H1 (cell line): ENCODE results near the gene METTL18. TPM values are rescaled to one million over a fixed set of nuclear protein-coding genes. Genes with fewer than 3 reads are reported as not detected.

Experiments
- ASH2L ChIP-seq: fragments of 200-600, 300-600 bp; sonication (generic); IDR thresholded peaks from one replicate; pipeline ENCODE4 v1.7.1; 2017; ENCODE audit warnings: low read length
- CHD2 ChIP-seq: IDR thresholded peaks from 2 replicates; pipeline ENCODE4 v1.6.1; 2012; ENCODE audit warnings: low read length, improper control_type of control experiment
- EGR1 ChIP-seq: IDR thresholded peaks from 2 replicates; pipeline ENCODE4 v1.6.1; 2011; ENCODE audit warnings: low read depth, low read length, borderline replicate concordance
- GABPA ChIP-seq: IDR thresholded peaks from 2 replicates; pipeline ENCODE4 v1.6.1; 2011; ENCODE audit warnings: mild to moderate bottlenecking, low read length, moderate library complexity, borderline replicate concordance; ENCODE audit not compliant: insufficient read depth
- HDAC2 ChIP-seq, 2 experiments: fragments of 300-600 bp in 1 of 2; sonication (generic) in 1 of 2; IDR thresholded peaks; 2 replicates each; pipeline ENCODE4 v1.6.1; 2011 to 2012; ENCODE audit warnings: low read depth in 2 of 2, low read length in 2 of 2, mild to moderate bottlenecking in 2 of 2, moderate library complexity in 2 of 2, borderline replicate concordance in 1 of 2, inconsistent platforms in 1 of 2
- KDM1A ChIP-seq: fragments of 200-600, 300-600 bp; sonication (generic); IDR thresholded peaks from 2 replicates; pipeline ENCODE4 v1.7.1; 2016; ENCODE audit warnings: mild to moderate bottlenecking, low read length, borderline replicate concordance
- KDM4A ChIP-seq: IDR thresholded peaks from one replicate; pipeline ENCODE4 v1.7.1; 2012; ENCODE audit warnings: low read depth, mild to moderate bottlenecking, moderate library complexity, low read length, inconsistent platforms; ENCODE audit not compliant: severe bottlenecking
- NRF1 ChIP-seq: IDR thresholded peaks from 2 replicates; pipeline ENCODE4 v1.6.1; 2011; ENCODE audit warnings: mild to moderate bottlenecking, low read depth, low read length, improper control_type of control experiment
- POLR2AphosphoS5 ChIP-seq: IDR thresholded peaks from 2 replicates; pipeline ENCODE4 v1.6.1; 2011; ENCODE audit warnings: low read depth, low read length
- RFX5 ChIP-seq: IDR thresholded peaks from 2 replicates; pipeline ENCODE4 v1.6.1; 2011; ENCODE audit warnings: low read depth, low read length, improper control_type of control experiment, borderline replicate concordance
- RXRA ChIP-seq: IDR thresholded peaks from 2 replicates; pipeline ENCODE4 v1.6.1; 2011; ENCODE audit warnings: low read depth, mild to moderate bottlenecking, low read length, moderate library complexity; ENCODE audit not compliant: insufficient read depth
- SAP30 ChIP-seq: fragments of 300-600 bp; sonication (generic); IDR thresholded peaks from 2 replicates; pipeline ENCODE4 v1.7.1; 2012; ENCODE audit warnings: low read length, moderate library complexity, mild to moderate bottlenecking, inconsistent platforms; ENCODE audit not compliant: insufficient read depth, insufficient replicate concordance
- SIN3A ChIP-seq, 2 experiments: IDR thresholded peaks in 1 of 2; conservative IDR thresholded peaks in 1 of 2; 2 replicates each; pipeline ENCODE4 v1.6.1; 2011 to 2012; ENCODE audit warnings: low read length in 2 of 2, improper control_type of control experiment in 1 of 2, low read depth in 1 of 2, mild to moderate bottlenecking in 1 of 2
- SP2 ChIP-seq: IDR thresholded peaks from 2 replicates; pipeline ENCODE4 v1.6.1; 2012; ENCODE audit warnings: mild to moderate bottlenecking, low read length, inconsistent platforms
- TBP ChIP-seq: IDR thresholded peaks from 2 replicates; pipeline ENCODE4 v1.6.1; 2011; ENCODE audit warnings: low read depth, low read length, improper control_type of control experiment
- TEAD4 ChIP-seq: IDR thresholded peaks from 2 replicates; pipeline ENCODE4 v1.6.1; 2012; ENCODE audit warnings: low read depth, low read length, inconsistent platforms, mixed read lengths
- YY1 ChIP-seq: IDR thresholded peaks from 2 replicates; pipeline ENCODE4 v1.6.1; 2011; ENCODE audit warnings: low read depth, mild to moderate bottlenecking, low read length
- polyA plus RNA-seq, 7 experiments: library from polyadenylated mRNA; depleted of rRNA in 3 of 7; stranded (reverse) in 5 of 7; unstranded in 2 of 7; fragments of >200 nt in 5 of 7; fragments of 200-250 nt in 2 of 7; gene quantifications; 1 replicate in 5 of 7; 2 replicates in 1 of 7; 4 replicates in 1 of 7; pipeline versions ENCODE4 v1.2.1 to v1.2.3, GENCODE V29; 2011 to 2013; ENCODE audit warnings: missing spikeins in 2 of 7, mixed read lengths in 2 of 7
- total RNA-seq: library from RNA; stranded (reverse); fragmentation: NEBNext Ultra II Directional; extraction: Animal tissue kit (Norgen Biotek cat#: 25700); gene quantifications from 2 replicates; pipeline ENCODE4 v1.2.1, GENCODE V29; 2021
- TF ChIP-seq, protein P1 (sequence below): IDR thresholded peaks from 2 replicates; pipeline ENCODE4 v1.6.1; 2011; ENCODE audit warnings: low read length, improper control_type of control experiment
- TF ChIP-seq, protein P2 (sequence below), 3 experiments: IDR thresholded peaks; 1 replicate in 2 of 3; 2 replicates in 1 of 3; pipeline versions ENCODE4 v1.5.1 to v1.6.1; 2011; ENCODE audit warnings: low read length in 3 of 3, mild to moderate bottlenecking in 3 of 3, inconsistent platforms in 2 of 3, low read depth in 1 of 3, moderate library complexity in 1 of 3; ENCODE audit not compliant: insufficient read depth in 1 of 3; ENCODE audit errors: control extremely low read depth in 1 of 3

METTL18 gene
- total and polyA plus RNA-seq, 2 of the 8 experiments (the other 6 are each of a cell fraction or from before 2014, with no cell fraction given): 1.4 to 7.6 TPM

DNA sequence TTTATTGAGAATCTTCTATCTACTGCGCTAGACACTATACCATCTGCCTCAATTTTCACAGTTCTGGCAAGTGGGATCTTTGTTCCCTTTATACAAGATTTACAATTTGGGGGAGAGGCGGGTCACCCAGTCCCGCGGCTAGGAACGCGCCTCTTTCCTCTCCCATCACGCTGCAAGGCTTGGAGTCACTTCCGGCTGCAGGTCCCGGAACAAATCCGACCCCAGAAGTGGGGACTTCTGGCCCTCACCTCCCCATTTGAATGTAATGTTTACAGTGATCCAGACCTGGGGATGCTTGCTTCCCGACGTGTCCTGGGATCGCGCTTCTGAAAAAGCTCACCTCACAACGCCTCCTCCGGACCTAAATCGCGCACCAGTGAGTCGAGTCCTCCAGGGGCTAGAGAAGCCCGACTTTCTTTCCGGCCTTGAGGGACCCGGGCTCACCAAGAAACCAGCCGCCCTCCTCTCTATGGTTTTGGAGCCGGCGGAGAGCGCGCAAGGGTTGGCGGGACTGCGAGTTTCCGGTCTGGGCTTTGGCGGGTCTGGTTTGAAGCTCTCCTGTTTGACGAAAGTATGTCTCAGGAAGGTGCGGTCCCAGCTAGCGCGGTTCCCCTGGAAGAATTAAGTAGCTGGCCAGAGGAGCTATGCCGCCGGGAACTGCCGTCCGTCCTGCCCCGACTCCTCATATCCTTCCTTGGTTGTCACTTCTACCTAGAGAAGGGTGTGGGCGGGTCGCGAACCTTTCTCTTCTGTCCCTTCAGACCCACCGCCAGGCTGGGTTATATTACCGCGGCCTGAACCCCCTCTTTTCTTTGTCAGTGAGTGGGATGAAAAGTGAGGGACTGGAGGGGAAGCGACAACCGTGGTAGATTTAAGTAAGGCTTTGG lies at the start of gene METTL18 (continued):
- TF ChIP-seq NRF1 (no peak), GABPA (peak; percentile 71; the same call in 1 of the 2 replicates), SAP30 (peak; percentile 55), POLR2AphosphoS5 (peak; percentile 73), RXRA (no peak), SIN3A (conservative IDR thresholded peaks at IDR 0.05 in 1 of 2, IDR thresholded peaks at IDR 0.05 in 1 of 2; ENCODE audit: low read depth in 1 of 2, low read length in 2 of 2) (peak; percentile 54 to 88), SP2 (peak; percentile 100), KDM4A (peak; percentile 53), CHD2 (0 out of 2 replicates have a peak, but pooled peaks have one; percentile 5), YY1 (peak; percentile 32; the same call in 1 of the 2 replicates), EGR1 (peak; percentile 90), RFX5 (no peak), HDAC2 (IDR thresholded peaks at IDR 0.05; ENCODE audit: borderline replicate concordance in 1 of 2, low read depth in 2 of 2, low read length in 2 of 2) (peak; percentile 41 to 77; a peak in 1 of 4 replicates), TBP (peak; percentile 57), ASH2L (peak; percentile 98), TEAD4 (0 out of 2 replicates have a peak, but pooled peaks have one; percentile 1), KDM1A (no peak)
- TF ChIP-seq, protein P1, sequence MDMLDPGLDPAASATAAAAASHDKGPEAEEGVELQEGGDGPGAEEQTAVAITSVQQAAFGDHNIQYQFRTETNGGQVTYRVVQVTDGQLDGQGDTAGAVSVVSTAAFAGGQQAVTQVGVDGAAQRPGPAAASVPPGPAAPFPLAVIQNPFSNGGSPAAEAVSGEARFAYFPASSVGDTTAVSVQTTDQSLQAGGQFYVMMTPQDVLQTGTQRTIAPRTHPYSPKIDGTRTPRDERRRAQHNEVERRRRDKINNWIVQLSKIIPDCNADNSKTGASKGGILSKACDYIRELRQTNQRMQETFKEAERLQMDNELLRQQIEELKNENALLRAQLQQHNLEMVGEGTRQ: no peak
- TF ChIP-seq, protein P2, sequence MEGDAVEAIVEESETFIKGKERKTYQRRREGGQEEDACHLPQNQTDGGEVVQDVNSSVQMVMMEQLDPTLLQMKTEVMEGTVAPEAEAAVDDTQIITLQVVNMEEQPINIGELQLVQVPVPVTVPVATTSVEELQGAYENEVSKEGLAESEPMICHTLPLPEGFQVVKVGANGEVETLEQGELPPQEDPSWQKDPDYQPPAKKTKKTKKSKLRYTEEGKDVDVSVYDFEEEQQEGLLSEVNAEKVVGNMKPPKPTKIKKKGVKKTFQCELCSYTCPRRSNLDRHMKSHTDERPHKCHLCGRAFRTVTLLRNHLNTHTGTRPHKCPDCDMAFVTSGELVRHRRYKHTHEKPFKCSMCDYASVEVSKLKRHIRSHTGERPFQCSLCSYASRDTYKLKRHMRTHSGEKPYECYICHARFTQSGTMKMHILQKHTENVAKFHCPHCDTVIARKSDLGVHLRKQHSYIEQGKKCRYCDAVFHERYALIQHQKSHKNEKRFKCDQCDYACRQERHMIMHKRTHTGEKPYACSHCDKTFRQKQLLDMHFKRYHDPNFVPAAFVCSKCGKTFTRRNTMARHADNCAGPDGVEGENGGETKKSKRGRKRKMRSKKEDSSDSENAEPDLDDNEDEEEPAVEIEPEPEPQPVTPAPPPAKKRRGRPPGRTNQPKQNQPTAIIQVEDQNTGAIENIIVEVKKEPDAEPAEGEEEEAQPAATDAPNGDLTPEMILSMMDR (IDR thresholded peaks at IDR 0.05; ENCODE audit: control extremely low read depth in 1 of 3, insufficient read depth in 1 of 3, low read depth in 1 of 3, low read length in 3 of 3): peak; percentile 17 to 46 (median 30); a peak in 2 of 4 replicates
